Measurements from ENCODE around the gene BCL2L13.
A peak's percentile ranks its signal among the peaks of the same experiment; 100 is the strongest.
"Not testable (repeated sequence)": the region's sequence is repeated elsewhere in the genome, so short reads cannot be mapped to it uniquely, and the experiment has no call there.

The BCL2L13 gene

GRCh38 chr22:17674152-17674551, 35.6 kb downstream of the BCL2L13 start:
- Mint-ChIP-seq H3K9me3 (no peaks in the 10 kb centered on the region), H3K36me3 (ENCODE audit: insufficient read depth) (peaks cover 12% of the 10 kb centered on the region), H3K27me3 (no peaks in the 10 kb centered on the region), H3K4me1 (peaks cover 16% of the 10 kb centered on the region), H3K4me3 (no peak overlapping the region), H3K27ac (ENCODE audit: low read depth) (no peak overlapping the region)
- ATAC-seq (replicated peaks; ENCODE audit: extremely low read depth, poor library complexity, severe bottlenecking) (no peak), DNase-seq (ENCODE audit: low spot score in 2 of 2) (no peak)

GRCh38 chr22:17675584-17675983, 37.0 kb downstream of the BCL2L13 start:
- H3K27ac Mint-ChIP-seq (ENCODE audit: low read depth): no peak overlapping the region
- ATAC-seq (replicated peaks; ENCODE audit: extremely low read depth, poor library complexity, severe bottlenecking) (no peak), DNase-seq (ENCODE audit: low spot score in 2 of 2) (no peak)
- no peaks in the 10 kb centered on the region for H3K9me3 Mint-ChIP-seq
- H3K36me3 Mint-ChIP-seq (ENCODE audit: insufficient read depth): peaks cover 6% of the 10 kb centered on the region
- peaks cover 19% of the 10 kb centered on the region for H3K4me1 Mint-ChIP-seq
- H3K27me3 Mint-ChIP-seq: no peaks in the 10 kb centered on the region
- no peak overlapping the region for H3K4me3 Mint-ChIP-seq

- ATAC-seq (replicated peaks; ENCODE audit: extremely low read depth, poor library complexity, severe bottlenecking) (no peak), DNase-seq (ENCODE audit: low spot score in 2 of 2) (no peak)
- Mint-ChIP-seq H3K4me1 (peaks cover 22% of the 10 kb centered on the region), H3K9me3 (no peaks in the 10 kb centered on the region), H3K4me3 (no peak overlapping the region), H3K36me3 (ENCODE audit: insufficient read depth) (peaks cover 1% of the 10 kb centered on the region), H3K27me3 (no peaks in the 10 kb centered on the region), H3K27ac (ENCODE audit: low read depth) (no peak overlapping the region)
Observed at GRCh38 chr22:17678817-17679385, 40.3 kb downstream of the BCL2L13 start.

GRCh38 chr22:17684245-17684644, 45.7 kb downstream of the BCL2L13 start:
- no peak for ATAC-seq (replicated peaks; ENCODE audit: extremely low read depth, poor library complexity, severe bottlenecking)
- no peaks in the 10 kb centered on the region for H3K27me3 Mint-ChIP-seq
- peaks cover 12% of the 10 kb centered on the region for H3K4me1 Mint-ChIP-seq
- no peaks in the 10 kb centered on the region for H3K9me3 Mint-ChIP-seq
- DNase-seq (ENCODE audit: low spot score in 2 of 2): no peak
- H3K36me3 Mint-ChIP-seq (ENCODE audit: insufficient read depth): peaks cover 11% of the 10 kb centered on the region
- no peak overlapping the region for H3K27ac Mint-ChIP-seq (ENCODE audit: low read depth)
- no peak overlapping the region for H3K4me3 Mint-ChIP-seq

- Mint-ChIP-seq H3K4me1 (no peaks in the 10 kb centered on the region), H3K4me3 (no peak overlapping the region), H3K9me3 (no peaks in the 10 kb centered on the region), H3K27ac (ENCODE audit: low read depth) (no peak overlapping the region), H3K36me3 (ENCODE audit: insufficient read depth) (peaks cover 30% of the 10 kb centered on the region), H3K27me3 (no peaks in the 10 kb centered on the region)
- DNase-seq (ENCODE audit: low spot score in 2 of 2) (no peak), ATAC-seq (replicated peaks; ENCODE audit: extremely low read depth, poor library complexity, severe bottlenecking) (no peak)
Observed at GRCh38 chr22:17692841-17693240, 54.3 kb downstream of the BCL2L13 start.

GRCh38 chr22:17694193-17694592, 55.6 kb downstream of the BCL2L13 start:
- DNase-seq (ENCODE audit: low spot score in 2 of 2) (no peak), ATAC-seq (replicated peaks; ENCODE audit: extremely low read depth, poor library complexity, severe bottlenecking) (no peak)
- no peaks in the 10 kb centered on the region for H3K4me1 Mint-ChIP-seq
- no peaks in the 10 kb centered on the region for H3K27me3 Mint-ChIP-seq
- H3K36me3 Mint-ChIP-seq (ENCODE audit: insufficient read depth): peaks cover 28% of the 10 kb centered on the region
- no peaks in the 10 kb centered on the region for H3K9me3 Mint-ChIP-seq
- H3K27ac Mint-ChIP-seq (ENCODE audit: low read depth): no peak overlapping the region
- H3K4me3 Mint-ChIP-seq: no peak overlapping the region

GRCh38 chr22:17694752-17695151, 56.2 kb downstream of the BCL2L13 start:
- Mint-ChIP-seq H3K27ac (ENCODE audit: low read depth) (no peak overlapping the region), H3K9me3 (no peaks in the 10 kb centered on the region), H3K27me3 (no peaks in the 10 kb centered on the region), H3K4me1 (no peaks in the 10 kb centered on the region), H3K4me3 (no peak overlapping the region), H3K36me3 (ENCODE audit: insufficient read depth) (peaks cover 27% of the 10 kb centered on the region)
- DNase-seq (ENCODE audit: low spot score in 2 of 2): no peak
- no peak for ATAC-seq (replicated peaks; ENCODE audit: extremely low read depth, poor library complexity, severe bottlenecking)

GRCh38 chr22:17695986-17696385, 57.4 kb downstream of the BCL2L13 start:
- ATAC-seq (replicated peaks; ENCODE audit: extremely low read depth, poor library complexity, severe bottlenecking) (no peak), DNase-seq (ENCODE audit: low spot score in 2 of 2) (no peak)
- no peaks in the 10 kb centered on the region for H3K4me1 Mint-ChIP-seq

GRCh38 chr22:17697196-17697595, 58.6 kb downstream of the BCL2L13 start:
- not testable (repeated sequence) for ATAC-seq (replicated peaks; ENCODE audit: extremely low read depth, poor library complexity, severe bottlenecking); DNase-seq (ENCODE audit: low spot score in 2 of 2)

More at GRCh38 chr22:17695986-17696385, 57.4 kb downstream of the BCL2L13 start:
- Mint-ChIP-seq H3K27me3 (no peaks in the 10 kb centered on the region), H3K36me3 (ENCODE audit: insufficient read depth) (peaks cover 17% of the 10 kb centered on the region), H3K9me3 (no peaks in the 10 kb centered on the region), H3K27ac (ENCODE audit: low read depth) (no peak overlapping the region), H3K4me3 (no peak overlapping the region)

GRCh38 chr22:17698276-17698675, 59.7 kb downstream of the BCL2L13 start:
- not testable (repeated sequence) for ATAC-seq (replicated peaks; ENCODE audit: extremely low read depth, poor library complexity, severe bottlenecking); H3K9me3 Mint-ChIP-seq; H3K4me1 Mint-ChIP-seq; H3K4me3 Mint-ChIP-seq; DNase-seq (ENCODE audit: low spot score in 2 of 2); H3K36me3 Mint-ChIP-seq (ENCODE audit: insufficient read depth); H3K27me3 Mint-ChIP-seq
- peak overlapping the region; percentile 75 for H3K27ac Mint-ChIP-seq (ENCODE audit: low read depth)

More at GRCh38 chr22:17697196-17697595, 58.6 kb downstream of the BCL2L13 start:
- not testable (repeated sequence) for H3K4me3 Mint-ChIP-seq; H3K4me1 Mint-ChIP-seq; H3K27me3 Mint-ChIP-seq; H3K9me3 Mint-ChIP-seq; H3K27ac Mint-ChIP-seq (ENCODE audit: low read depth)
- peaks cover 11% of the 10 kb centered on the region for H3K36me3 Mint-ChIP-seq (ENCODE audit: insufficient read depth)

- Mint-ChIP-seq H3K9me3 (no peaks in the 10 kb centered on the region), H3K4me1 (no peaks in the 10 kb centered on the region), H3K36me3 (ENCODE audit: insufficient read depth) (peaks cover 11% of the 10 kb centered on the region), H3K4me3 (no peak overlapping the region), H3K27ac (ENCODE audit: low read depth) (peak overlapping the region; percentile 75), H3K27me3 (no peaks in the 10 kb centered on the region)
- no peak for DNase-seq (ENCODE audit: low spot score in 2 of 2)
- no peak for ATAC-seq (replicated peaks; ENCODE audit: extremely low read depth, poor library complexity, severe bottlenecking)
Observed at GRCh38 chr22:17698948-17699347, 60.4 kb downstream of the BCL2L13 start.

GRCh38 chr22:17699696-17700340, 61.3 kb downstream of the BCL2L13 start:
- ATAC-seq (replicated peaks; ENCODE audit: extremely low read depth, poor library complexity, severe bottlenecking): no peak
- Mint-ChIP-seq H3K27me3 (no peaks in the 10 kb centered on the region), H3K4me1 (no peaks in the 10 kb centered on the region), H3K9me3 (no peaks in the 10 kb centered on the region), H3K4me3 (no peak overlapping the region), H3K36me3 (ENCODE audit: insufficient read depth) (peaks cover 8% of the 10 kb centered on the region), H3K27ac (ENCODE audit: low read depth) (no peak overlapping the region)
- DNase-seq (ENCODE audit: low spot score in 2 of 2): no peak

GRCh38 chr22:17700778-17701177, 62.2 kb downstream of the BCL2L13 start:
- peaks cover 7% of the 10 kb centered on the region for H3K36me3 Mint-ChIP-seq (ENCODE audit: insufficient read depth)
- H3K4me1 Mint-ChIP-seq: no peaks in the 10 kb centered on the region
- DNase-seq (ENCODE audit: low spot score in 2 of 2): no peak
- no peak for ATAC-seq (replicated peaks; ENCODE audit: extremely low read depth, poor library complexity, severe bottlenecking)
- H3K27me3 Mint-ChIP-seq: no peaks in the 10 kb centered on the region
- no peak overlapping the region for H3K27ac Mint-ChIP-seq (ENCODE audit: low read depth)
- H3K4me3 Mint-ChIP-seq: no peak overlapping the region
- H3K9me3 Mint-ChIP-seq: no peaks in the 10 kb centered on the region

Data from central memory CD8-positive, alpha-beta T cell (primary cell).